Left cardiac atrium (tissue), 4 donors: ENCODE data around the gene ENOX1. TPM values are rescaled to one million over a fixed set of nuclear protein-coding genes. Genes with fewer than 3 reads are reported as not detected.
"Not testable (repeated sequence)": the region's sequence is repeated elsewhere in the genome, so short reads cannot be mapped to it uniquely, and the experiment has no call there.

Source experiments
- ATAC-seq, 2 donors: fragments of 200-7000 bp; cut with Tn5 transposase; one replicate each; pipeline ENCODE4 v1.9.1; 2020; ENCODE audit warnings: mild to moderate bottlenecking in 2 of 2, moderate library complexity in 2 of 2
- DNase-seq: peaks from one replicate; pipeline ENCODE4 v3.0.0-alpha.2; 2020
- intact Hi-C, 2 donors: fragments of 100-400 bp; cut with DNase I; formaldehyde crosslinking; loops; one replicate each; pipeline versions ENCODE4 v1.14.1 to v1.15.1; 2022 to 2023
- total RNA-seq, 2 donors: library from RNA; stranded (reverse); fragmentation: NEBNext Ultra II Directional; extraction: Animal tissue kit (Norgen Biotek cat#: 25700); gene quantifications; one replicate each; pipeline ENCODE4 v1.2.1, GENCODE V29; 2021
- donor health status: DM: no; HTN: yes; CAD: no.
- donor health status: DM: no; HTN: yes; CAD: no; lungs with severe emphysema.
- donor health status: DM: yes; HTN: yes; CAD: no.
- donor health status: Dilated cardiomyopathy.

The ENOX1 gene
- total RNA-seq, 2 donors from 2014 or later: 1.7 to 2.0 TPM

DNA sequence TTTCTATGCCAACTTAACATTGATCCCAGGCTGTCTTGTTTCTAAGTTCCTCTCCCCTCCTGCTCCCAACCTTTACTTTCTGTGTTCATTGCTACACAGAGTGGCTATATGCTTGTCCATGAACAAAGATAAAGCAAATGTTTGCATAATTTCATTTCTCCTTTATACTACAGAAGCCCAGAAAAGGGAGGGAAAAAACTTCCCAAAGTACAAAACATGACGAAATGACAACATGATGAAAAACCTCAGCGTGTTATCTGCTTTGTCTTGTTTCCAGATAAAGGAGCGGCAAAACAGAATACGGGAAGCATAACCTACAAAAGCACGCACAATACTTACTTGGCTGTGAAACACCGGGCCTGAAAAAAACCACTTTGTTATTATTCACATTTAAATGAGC, 426.6 kb downstream of the ENOX1 start:
- intact Hi-C loops: no loop called here
- ATAC-seq (peak in 1 of 2 donors; percentile 4), DNase-seq (no peak)

DNA sequence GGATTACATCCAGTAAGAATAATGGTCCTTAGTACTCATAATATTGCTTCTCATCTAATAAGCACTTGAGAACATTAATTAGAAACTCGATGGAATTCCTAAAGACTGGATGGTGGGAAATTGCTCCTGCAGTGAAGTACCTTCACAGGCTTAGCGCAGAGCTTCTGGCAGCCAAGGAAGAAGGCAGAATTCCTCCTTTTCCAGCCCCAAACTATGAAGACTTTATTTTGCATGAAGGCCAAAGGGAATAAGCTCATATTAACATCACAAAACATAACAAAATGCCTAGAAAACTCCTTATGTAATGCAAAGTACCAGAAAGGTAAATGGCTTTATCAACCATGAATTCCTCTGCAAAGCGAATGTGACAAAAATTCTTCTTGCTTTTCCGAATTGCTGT, 427.2 kb downstream of the ENOX1 start:
- ATAC-seq: no peak
- DNase-seq: no peak
- intact Hi-C loops: no loop called here

DNA sequence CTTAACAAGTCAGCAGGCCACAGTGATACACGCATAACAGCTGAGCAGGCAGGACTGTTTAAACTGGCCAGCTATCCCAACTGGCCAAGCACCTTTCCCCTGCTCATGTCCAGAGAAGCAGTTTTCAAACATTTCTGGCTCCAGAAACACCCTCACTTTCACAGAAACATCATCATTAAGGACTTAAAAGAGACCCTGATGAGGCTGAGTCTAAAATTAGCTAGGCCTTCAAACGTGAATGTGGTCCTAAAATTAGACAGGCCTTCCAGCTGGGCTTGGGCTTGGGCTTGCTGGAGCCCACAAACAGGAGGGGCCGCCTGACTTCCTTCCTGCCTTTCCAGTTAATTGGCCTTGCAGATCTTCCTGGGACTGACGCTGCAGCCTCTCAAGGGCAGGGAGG, 429.2 kb downstream of the ENOX1 start:
- intact Hi-C loops: no loop called here
- ATAC-seq: peak; percentile 65 to 67
- peak; percentile 36 for DNase-seq

DNA sequence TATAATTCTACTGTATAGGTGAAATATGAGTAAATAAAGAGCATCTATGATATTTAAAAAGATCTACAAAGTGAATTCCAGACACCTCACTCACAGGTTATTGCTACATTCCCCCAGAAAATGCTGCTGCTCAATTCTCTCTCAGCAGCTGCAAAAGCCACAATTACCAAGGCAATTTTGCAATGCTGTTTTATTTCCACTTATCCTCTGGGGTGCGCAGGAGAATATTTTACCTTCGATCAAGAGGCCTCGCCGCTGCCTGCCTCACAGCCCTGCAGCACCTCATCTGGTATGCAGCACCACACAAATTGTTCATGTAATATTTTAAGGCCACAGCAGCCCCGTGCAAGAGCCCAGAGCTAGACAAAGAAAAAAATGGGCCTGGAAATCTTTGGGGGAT, 430.2 kb downstream of the ENOX1 start:
- DNase-seq (no peak), ATAC-seq (no peak)
- intact Hi-C loops: no loop called here

DNA sequence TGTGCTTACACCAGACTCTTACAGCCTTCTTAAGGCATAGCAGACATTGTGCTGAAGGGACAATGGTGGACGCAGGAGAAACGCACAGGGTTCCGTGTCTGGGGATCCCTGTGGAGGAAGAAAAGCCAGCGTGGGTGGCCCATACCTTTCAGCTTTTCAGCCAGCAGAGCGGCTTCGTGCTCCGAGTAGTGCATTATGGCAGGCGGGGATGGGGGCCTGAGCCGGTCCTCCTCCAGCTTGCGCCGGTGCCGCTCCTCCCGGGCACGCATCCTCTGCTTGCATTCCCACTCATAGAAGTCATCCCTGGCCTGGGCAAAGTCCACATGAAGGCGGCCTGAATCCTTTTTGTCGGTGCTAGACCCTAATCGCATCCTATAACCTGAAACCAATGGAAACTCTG, 431.0 kb downstream of the ENOX1 start:
- intact Hi-C loops: no loop called here
- DNase-seq: no peak
- no peak for ATAC-seq

DNA sequence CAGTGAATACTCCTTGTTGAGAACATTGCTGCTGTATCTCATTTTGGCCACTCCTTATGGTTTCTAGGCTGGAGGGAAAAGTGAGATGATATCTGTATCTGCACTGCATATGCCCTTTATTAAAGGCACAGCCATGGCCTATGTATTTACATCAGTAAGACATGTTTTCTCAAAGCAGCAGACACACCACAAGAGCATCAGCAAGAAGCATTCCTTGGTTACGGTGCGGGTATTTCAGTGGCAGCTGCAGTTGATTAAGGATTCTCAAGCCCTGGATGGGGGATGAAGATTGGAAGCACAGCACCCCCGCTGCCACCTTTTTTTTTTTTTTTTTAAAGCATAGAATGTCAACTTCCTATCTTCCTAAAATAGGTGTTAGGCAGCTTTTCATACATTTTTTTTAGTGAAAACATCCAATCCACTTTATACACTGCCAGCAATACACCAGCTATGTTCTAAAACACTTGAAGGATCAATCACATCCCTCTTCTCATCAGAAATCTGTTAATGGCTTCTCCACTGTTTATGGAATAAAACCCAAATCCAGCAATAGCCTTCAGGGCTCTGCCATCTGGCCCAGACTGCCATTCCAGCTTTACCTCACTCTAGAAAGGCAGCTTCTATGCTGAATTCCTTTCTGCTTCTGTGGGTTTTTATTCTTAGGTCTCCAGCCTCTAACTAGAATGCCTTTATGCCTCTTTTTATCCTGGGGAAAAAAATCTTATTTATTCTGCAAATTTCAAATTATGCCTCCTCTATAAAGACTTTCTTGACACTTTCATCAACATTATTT, 432.4 kb downstream of the ENOX1 start:
- intact Hi-C loops: no loop called here
- ATAC-seq (no peak), DNase-seq (no peak)

DNA sequence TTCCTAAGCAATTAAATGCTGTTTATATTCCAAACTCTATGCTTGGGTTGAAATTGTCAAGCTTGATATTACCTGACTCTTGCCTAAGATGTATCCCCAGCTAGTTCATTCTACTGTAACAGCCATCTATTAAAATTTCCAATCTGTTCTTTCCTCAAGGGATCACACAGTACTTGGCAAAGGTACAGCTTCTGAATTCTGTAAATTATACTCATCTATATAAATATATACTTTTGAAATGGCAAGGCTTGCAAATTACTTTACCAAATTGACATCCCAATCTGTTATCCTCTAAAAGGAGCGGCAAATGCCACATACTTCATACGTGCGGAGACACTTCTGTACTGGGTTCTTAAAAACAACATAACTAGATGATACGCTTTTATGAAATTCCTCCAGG, 433.1 kb downstream of the ENOX1 start:
- DNase-seq (no peak), ATAC-seq (no peak)
- intact Hi-C loops: no loop called here

DNA sequence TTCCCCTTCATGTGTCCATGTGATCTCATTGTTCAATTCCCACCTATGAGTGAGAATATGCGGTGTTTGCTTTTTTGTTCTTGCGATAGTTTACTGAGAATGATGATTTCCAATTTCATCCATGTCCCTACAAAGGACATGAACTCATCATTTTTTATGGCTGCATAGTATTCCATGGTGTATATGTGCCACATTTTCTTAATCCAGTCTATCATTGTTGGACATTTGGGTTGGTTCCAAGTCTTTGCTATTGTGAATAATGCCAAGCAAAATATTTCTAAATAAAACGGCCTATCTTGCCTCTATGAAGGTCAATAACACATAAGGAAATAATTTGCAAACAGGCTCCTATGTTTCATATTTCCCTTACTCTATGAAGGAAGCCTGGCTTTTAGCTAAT, 435.2 kb downstream of the ENOX1 start:
- ATAC-seq, DNase-seq, intact Hi-C loops: not testable (repeated sequence)

DNA sequence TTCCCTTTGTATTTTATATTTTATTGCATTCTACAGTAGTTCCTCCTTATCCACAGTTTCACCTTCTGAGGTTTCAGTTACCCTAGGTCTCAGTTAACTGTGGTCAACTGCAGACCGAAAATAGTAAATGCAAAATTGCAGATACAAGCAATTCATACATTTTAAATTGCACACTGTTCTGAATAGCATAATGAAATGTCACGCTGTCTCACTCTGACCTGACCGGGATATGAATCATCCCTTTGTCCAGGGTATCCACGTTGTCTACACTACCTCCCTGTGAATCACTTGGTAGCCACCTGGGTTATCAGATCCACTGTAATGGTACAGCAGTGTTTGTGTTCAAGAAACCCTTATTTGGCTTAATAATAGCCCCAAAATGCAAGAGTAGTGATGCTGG, 438.4 kb downstream of the ENOX1 start:
- no peak for DNase-seq
- intact Hi-C loops: no loop called here
- ATAC-seq: no peak

DNA sequence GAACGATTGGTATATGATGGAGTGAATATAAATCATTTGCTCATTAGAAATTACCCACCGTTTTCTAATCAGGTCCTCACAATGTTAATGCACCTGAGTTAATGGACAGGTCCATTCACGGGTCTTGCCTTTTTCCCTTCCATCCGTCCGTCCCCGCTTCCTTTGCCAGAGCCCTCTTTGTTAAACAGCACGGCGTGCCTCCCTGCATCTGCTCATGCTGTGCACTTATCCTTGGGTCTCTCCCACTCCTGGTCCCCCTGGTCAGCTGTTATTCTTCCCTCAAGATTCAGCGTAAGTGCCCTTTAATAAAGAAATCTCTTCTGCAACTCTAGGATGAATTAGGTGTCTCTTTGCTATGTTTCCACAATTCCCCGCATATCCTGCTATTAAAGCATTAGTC, 438.9 kb downstream of the ENOX1 start:
- ATAC-seq: no peak
- no peak for DNase-seq
- intact Hi-C loops: no loop called here

DNA sequence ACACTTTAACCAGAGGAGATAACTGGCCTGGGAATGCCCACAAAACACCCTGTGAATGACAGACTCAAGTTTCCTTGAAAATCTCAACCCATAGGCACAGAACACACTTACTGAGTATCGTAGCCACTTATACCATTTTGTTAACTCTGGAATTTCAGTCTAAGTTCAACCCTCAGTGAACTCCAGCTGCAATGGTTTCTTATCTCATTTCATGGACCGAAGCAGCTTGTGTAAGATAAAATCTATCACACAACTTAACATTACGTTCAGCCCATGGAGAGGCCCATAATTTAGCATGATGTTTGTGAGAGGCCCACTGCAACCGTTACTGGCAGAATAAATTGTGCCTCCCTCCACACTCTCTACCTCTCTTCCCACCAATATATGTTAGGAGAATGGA, 440.3 kb downstream of the ENOX1 start:
- no peak for ATAC-seq
- intact Hi-C loops: no loop called here
- DNase-seq: no peak

DNA sequence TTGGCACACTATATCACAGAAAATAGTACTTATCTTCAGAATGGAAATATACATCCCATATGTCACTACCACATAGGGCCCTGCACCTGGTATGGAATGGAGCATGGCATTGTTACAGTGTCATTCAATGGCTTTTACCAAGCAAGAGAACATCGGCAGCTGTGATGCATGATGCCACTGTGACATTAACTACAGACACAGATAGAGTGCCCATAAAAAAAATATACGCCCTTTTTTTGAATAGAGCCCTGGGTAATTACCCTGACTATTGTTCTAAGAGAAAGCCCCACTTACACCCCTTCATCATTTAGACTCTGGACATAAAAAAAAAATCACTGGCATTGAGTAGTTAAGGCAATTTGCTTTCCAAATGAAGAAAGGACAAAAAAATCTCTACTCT, 443.1 kb downstream of the ENOX1 start:
- intact Hi-C loops: no loop called here
- DNase-seq: no peak
- no peak for ATAC-seq

DNA sequence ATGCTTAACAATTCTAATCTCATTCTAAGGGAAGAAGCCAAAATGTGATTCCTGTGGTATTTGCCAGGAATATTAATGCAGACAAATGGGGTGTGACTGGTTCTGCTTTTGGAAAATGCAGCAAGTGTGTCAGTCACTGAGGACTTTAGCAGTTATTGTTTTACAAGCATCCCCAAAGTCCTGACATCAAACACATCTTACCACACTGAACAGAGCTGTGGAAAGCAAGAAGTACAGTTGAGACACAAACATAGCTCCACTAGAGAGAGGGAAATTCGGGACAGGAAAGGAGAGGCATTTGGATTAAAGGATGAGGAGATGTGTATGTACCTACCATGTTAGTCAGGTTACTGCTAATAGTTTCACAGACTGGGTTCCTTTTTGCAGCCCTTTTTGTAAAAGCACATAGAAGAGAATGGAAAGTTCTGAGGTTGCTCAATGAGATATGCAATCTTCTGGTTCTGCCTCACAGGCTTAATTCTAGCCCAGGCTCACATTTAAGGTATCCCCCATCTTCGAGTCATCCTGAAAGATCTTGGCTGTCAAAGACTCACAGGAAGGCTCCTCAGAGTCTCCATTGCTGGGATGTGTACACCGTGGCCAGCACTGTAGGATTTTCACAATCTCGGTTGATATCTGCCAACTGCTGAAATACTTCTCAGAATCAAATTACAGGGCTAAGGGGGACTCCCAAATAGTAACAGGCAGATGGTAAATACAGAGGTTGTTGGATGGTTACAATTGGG, 446.8 kb downstream of the ENOX1 start:
- intact Hi-C loops: no loop called here

DNA sequence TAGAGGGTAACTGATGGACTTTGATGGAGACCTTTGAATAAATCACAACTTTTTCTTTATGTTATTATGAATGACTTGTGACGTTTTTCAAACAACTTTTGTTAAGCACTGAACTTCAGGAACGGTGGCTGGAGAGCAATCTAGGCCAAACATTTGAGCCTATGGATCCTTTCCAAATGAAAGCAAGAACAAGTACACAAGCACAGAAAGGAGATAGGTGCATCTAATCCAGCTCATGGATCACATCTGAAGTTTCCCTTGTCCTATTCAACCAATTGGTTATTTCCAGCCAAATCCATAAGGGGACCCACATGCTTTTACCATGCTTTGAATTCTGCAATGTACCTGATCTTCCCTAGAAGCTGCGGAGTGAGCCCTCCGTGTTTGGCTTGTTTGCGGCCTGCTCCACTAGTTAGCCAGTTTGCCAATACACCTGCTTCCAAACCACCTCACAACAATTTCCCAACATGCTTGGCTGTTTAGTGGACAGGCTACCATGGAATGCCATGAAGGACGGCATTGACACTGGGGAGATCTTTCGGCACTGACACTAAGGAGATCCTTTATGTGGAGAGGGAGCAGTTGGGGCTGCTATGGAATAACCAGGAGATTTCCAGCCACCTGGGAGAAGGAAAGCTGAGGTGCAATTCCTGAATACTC, 447.5 kb downstream of the ENOX1 start:
- no peak for DNase-seq
- ATAC-seq: no peak
- intact Hi-C loops: no loop called here

More for the DNA sequence above, 446.8 kb downstream of the ENOX1 start:
- ATAC-seq: no peak
- no peak for DNase-seq

DNA sequence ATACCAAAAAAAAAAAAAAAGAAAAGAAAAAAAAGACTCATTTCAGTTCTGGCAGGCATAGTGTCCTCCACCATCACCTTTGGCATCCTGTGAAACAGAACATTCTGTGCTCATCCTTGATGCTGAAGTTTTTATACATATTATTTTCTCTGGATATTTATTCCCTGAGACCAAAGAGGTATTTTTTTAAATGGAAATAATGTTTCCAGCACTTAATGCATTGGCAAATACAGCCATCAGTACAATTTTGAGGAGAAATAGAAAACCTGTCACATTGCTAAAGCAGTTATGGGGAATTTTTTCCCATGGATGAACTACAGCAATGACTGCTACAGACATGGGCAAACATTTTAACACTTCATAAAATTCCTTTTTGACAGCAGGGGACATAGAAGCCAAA, 451.0 kb downstream of the ENOX1 start:
- intact Hi-C loops: no loop called here
- DNase-seq (no peak), ATAC-seq (peak in 1 of 2 donors; percentile 28)

DNA sequence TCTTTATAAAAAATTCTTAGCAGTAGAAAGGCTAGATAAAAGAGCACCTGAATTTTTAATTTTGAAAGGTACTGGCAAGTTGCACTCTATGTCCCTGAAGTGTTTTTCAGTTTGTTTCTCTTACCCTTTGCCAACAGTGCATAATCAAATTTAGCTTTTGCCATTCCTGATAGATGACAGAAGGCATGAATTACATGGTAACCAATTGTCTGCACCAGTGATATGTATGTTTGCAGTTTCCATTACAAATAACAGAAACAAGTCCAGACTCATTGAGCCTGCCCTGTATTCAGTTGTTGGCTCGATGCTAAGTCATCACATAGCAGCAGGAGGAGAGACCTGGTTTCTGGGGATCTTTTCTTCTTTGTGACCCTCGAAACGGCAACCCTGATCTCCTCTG, 453.6 kb downstream of the ENOX1 start:
- ATAC-seq (no peak), DNase-seq (no peak)
- intact Hi-C loops: no loop called here

DNA sequence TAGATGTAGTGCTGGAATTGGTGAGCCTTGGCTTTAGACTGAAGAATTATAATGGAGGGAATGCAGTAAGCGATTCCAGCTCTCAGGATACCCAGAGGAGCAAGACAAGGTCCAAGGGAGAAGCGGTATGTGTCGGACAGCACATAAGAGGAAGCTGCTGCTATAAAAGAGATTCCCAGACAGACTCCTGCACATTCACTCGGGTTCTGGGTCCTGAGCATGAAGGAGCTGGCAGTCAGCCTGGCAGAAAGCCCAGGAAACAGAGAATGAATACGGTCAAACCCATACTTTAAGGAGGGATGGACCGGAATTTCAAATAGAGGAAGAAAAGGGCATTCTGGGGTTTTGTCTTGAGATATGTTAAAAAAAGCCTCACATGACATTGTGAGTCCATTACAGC, 455.1 kb downstream of the ENOX1 start:
- intact Hi-C loops: no loop called here
- ATAC-seq (peak in 1 of 2 donors; percentile 25), DNase-seq (no peak)

DNA sequence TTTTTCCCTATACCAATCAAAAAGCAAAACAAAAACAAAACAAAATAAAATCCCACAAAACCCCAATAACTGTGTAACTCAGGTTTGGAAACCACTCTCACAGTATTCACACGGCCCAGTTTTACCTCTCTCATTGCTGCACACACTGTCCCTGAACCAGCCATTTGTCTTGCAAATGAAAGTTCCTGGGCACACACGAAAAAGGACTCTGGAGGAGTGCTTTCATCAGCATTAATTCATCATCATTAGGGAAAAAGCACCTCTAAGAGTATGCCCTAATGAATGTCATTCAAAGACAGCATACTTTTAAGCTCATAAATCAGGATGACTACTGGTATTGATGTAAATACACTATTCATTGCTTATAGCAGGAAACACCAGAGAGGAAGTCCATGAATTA, 457.1 kb downstream of the ENOX1 start:
- intact Hi-C loops: no loop called here
- no peak for DNase-seq
- no peak for ATAC-seq

DNA sequence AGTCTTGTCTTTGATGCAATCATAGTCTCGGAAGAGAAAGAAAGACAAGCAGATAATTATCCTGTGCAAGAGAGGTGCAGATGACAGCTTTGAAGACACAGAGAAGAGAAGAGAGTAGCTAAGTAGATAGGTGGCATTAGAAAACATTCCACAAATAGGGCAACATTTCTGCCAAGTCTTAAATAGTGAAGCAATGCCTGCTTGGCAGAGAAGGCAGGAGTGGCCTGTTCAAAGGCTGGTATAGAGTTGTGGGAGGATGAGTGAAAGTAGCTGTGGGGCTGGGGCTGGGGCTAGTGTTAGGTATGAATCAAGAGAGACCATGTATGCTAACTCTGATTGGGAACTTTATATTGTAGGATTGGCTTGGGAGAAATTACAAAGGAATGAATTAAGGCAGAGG, 457.9 kb downstream of the ENOX1 start:
- ATAC-seq: peak; percentile 44 to 50
- intact Hi-C loops: no loop called here
- no peak for DNase-seq

DNA sequence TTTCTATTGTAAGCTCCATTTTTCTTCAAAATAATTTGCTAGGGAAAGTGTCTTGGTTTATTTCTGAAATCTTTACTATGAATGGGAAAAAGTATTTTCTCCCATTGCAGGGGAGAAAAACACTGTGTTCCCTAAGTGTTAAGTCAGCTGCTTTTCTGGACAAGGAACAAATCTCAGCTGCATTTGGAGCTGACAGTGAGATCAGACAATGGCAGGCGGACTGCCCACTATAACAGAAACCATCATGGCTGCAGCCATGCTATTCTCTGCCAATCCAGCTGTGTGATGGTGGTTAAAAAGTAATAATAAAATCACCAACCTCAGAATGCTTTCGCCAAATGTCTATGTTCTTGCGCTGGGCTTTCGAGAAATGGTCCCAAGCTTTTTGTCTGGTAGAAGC, 460.7 kb downstream of the ENOX1 start:
- peak in 1 of 2 donors; percentile 57 for ATAC-seq
- no peak for DNase-seq
- intact Hi-C loops: no loop called here
